K562 (cell line): Measurements from ENCODE around the gene APOBEC3G.
"Not testable (repeated sequence)": the region's sequence is repeated elsewhere in the genome, so short reads cannot be mapped to it uniquely, and the experiment has no call there.

Experiments
- ASH1L ChIP-seq: fragments of 450-650 bp; IDR thresholded peaks from 2 replicates; pipeline ENCODE4 v1.6.1; 2018; ENCODE audit warnings: borderline replicate concordance, mild to moderate bottlenecking, low read depth; ENCODE audit not compliant: partially characterized antibody
- CTCF ChIP-seq, 3 experiments: IDR thresholded peaks in 2 of 3; conservative IDR thresholded peaks in 1 of 3; 2 replicates each; pipeline ENCODE4 v1.5.1; 2011 to 2012; ENCODE audit warnings: low read length in 3 of 3, mild to moderate bottlenecking in 3 of 3, control low read depth in 2 of 3, improper control_type of control experiment in 1 of 3, inconsistent platforms in 1 of 3, low read depth in 1 of 3, mixed read lengths in 1 of 3, moderate library complexity in 1 of 3; ENCODE audit not compliant: insufficient read depth in 2 of 3
- FOSL1 ChIP-seq: fragments of 200-800 bp; sonication (Bioruptor generic); conservative IDR thresholded peaks from 2 replicates; pipeline ENCODE4 v1.6.1; 2016; ENCODE audit warnings: missing genetic modification characterization, missing compliant biosample characterization
- MAX ChIP-seq: sonication (generic); formaldehyde crosslinking; IDR thresholded peaks from 2 replicates; pipeline ENCODE4 v1.9.0; 2022; ENCODE audit warnings: mild to moderate bottlenecking, missing genetic modification reagents
- NFXL1 ChIP-seq: fragments of 450-650 bp; formaldehyde crosslinking; IDR thresholded peaks from 2 replicates; pipeline ENCODE4 v1.4.0; 2021; ENCODE audit warnings: mild to moderate bottlenecking
- NRF1 ChIP-seq, 2 experiments: fragments of 450-650 bp; IDR thresholded peaks in 1 of 2; conservative IDR thresholded peaks in 1 of 2; 2 replicates each; pipeline ENCODE4 v1.6.1; 2014; ENCODE audit warnings: mild to moderate bottlenecking in 2 of 2
- OTX1 ChIP-seq: fragments of 450-650 bp; formaldehyde crosslinking; IDR thresholded peaks from 2 replicates; pipeline ENCODE4 v1.4.0; 2022; ENCODE audit warnings: mild to moderate bottlenecking
- PHB2 ChIP-seq: fragments of 450-650 bp; IDR thresholded peaks from 2 replicates; pipeline ENCODE4 v1.6.1; 2017; ENCODE audit warnings: low read depth
- PHF8 ChIP-seq: fragments of 200-600 bp; sonication (generic); IDR thresholded peaks from 2 replicates; pipeline ENCODE4 v1.6.1; 2012; ENCODE audit warnings: mixed run types, mild to moderate bottlenecking, inconsistent platforms, low read length, moderate library complexity, borderline replicate concordance
- SP2 ChIP-seq: IDR thresholded peaks from 2 replicates; pipeline ENCODE4 v1.6.1; 2011; ENCODE audit warnings: mild to moderate bottlenecking, low read depth, low read length, moderate library complexity; ENCODE audit not compliant: poor library complexity, severe bottlenecking; ENCODE audit errors: extremely low read depth
- USF2 ChIP-seq: sonication (generic); formaldehyde crosslinking; IDR thresholded peaks from 2 replicates; pipeline ENCODE4 v1.5.0; 2020; ENCODE audit warnings: missing genetic modification reagents
- ZBTB40 ChIP-seq, 2 experiments: fragments of 450-650 bp in 1 of 2; sonication (generic) in 1 of 2; formaldehyde crosslinking in 1 of 2; IDR thresholded peaks; 2 replicates each; pipeline versions ENCODE4 v1.7.1 to v1.9.0; 2016 to 2022; ENCODE audit warnings: inconsistent platforms in 1 of 2, mild to moderate bottlenecking in 1 of 2, missing genetic modification reagents in 1 of 2
- ZHX1 ChIP-seq: fragments of 150-350 bp; conservative IDR thresholded peaks from 2 replicates; pipeline ENCODE4 v1.6.1; 2014; ENCODE audit warnings: low read length
- ZNF253 ChIP-seq: fragments of 250-450 bp; sonication (Bioruptor Pico); conservative IDR thresholded peaks from 2 replicates; pipeline ENCODE4 v1.6.1; 2021; ENCODE audit warnings: mild to moderate bottlenecking

- not testable (repeated sequence) for TF ChIP-seq PHF8; ZNF253 (CRISPR knock-in tag); CTCF (IDR thresholded peaks at IDR 0.05 in 2 of 3, conservative IDR thresholded peaks at IDR 0.05 in 1 of 3; ENCODE audit: insufficient read depth in 2 of 3, low read depth in 1 of 3, low read length in 3 of 3); NRF1 (conservative IDR thresholded peaks at IDR 0.05 in 1 of 2, IDR thresholded peaks at IDR 0.05 in 1 of 2); FOSL1; ZHX1; SP2; OTX1 (CRISPR knock-in tag); NFXL1 (CRISPR knock-in tag); PHB2; USF2; ZBTB40 (IDR thresholded peaks at IDR 0.05); ZBTB40 (CRISPR knock-in tag; IDR thresholded peaks at IDR 0.05); ASH1L; MAX
Measured at GRCh38 chr22:39037071-39037470, 40.0 kb upstream of the APOBEC3G start.
